Right renal cortex interstitium (tissue), 3 donors: ENCODE measurements around the gene M6PR. TPM values are rescaled to one million over a fixed set of nuclear protein-coding genes. Genes with fewer than 3 reads are reported as not detected.

ENCODE experiments used
- DNase-seq, 3 donors: peaks; one replicate each; pipeline ENCODE4 v3.0.0-alpha.2; 2013; ENCODE audit warnings: low read depth in 3 of 3, low spot score in 2 of 3
- polyA plus RNA-seq, 3 donors: library from polyadenylated mRNA; unstranded; fragments of 120-200 nt; gene quantifications; one replicate each; pipeline ENCODE4 v1.2.1, GENCODE V29; 2013; ENCODE audit not compliant: insufficient read length in 3 of 3

The M6PR gene
- polyA plus RNA-seq, result 100 to 1,000 TPM; 228 to 237 (median 229) TPM

GRCh38 chr12:8949342-8950220 lies at the start of gene M6PR:
Gene M6PR (minus strand): TSS chr12:8949645. CDS start chr12:8946404, 3,241 bp downstream.
- DNase-seq, result peak; percentile 89 to 91 (median 90)

GRCh38 chr12:8996682-8997405 lies 47.4 kb upstream of the M6PR start:
- DNase-seq, result no peak

- DNase-seq, result no peak
These were observed 45.8 kb upstream of the M6PR start for GRCh38 chr12:8995021-8995775.

GRCh38 chr12:8993827-8994226 lies 44.4 kb upstream of the M6PR start:
- DNase-seq, result no peak

- no peak for DNase-seq
These were observed 42.2 kb upstream of the M6PR start for GRCh38 chr12:8991371-8992345.

- no peak for DNase-seq
These were observed 40.0 kb upstream of the M6PR start, which contains the start of gene KLRG1 for GRCh38 chr12:8989413-8989812. Gene KLRG1 (plus strand): TSS chr12:8989546. CDS start chr12:8989636, 90 bp downstream.

GRCh38 chr12:8987685-8988084 lies 38.2 kb upstream of the M6PR start:
- no peak for DNase-seq

- DNase-seq, result no peak
These were observed 37.7 kb upstream of the M6PR start for GRCh38 chr12:8987163-8987562.

GRCh38 chr12:8985213-8985754 lies 35.8 kb upstream of the M6PR start:
- no peak for DNase-seq

GRCh38 chr12:8980137-8980536 lies 30.7 kb upstream of the M6PR start:
- DNase-seq, result no peak

- DNase-seq, result no peak
These were observed 21.0 kb upstream of the M6PR start for GRCh38 chr12:8970432-8970831.

- no peak for DNase-seq
These were observed 20.5 kb upstream of the M6PR start for GRCh38 chr12:8969861-8970411.

GRCh38 chr12:8968761-8969160 lies 19.3 kb upstream of the M6PR start:
- DNase-seq, result no peak

- DNase-seq, result no peak
These were observed 10.7 kb upstream of the M6PR start for GRCh38 chr12:8960176-8960575.

GRCh38 chr12:8958066-8958465 lies 8.6 kb upstream of the M6PR start:
- DNase-seq, result no peak

- DNase-seq, result no peak
These were observed 8.1 kb upstream of the M6PR start for GRCh38 chr12:8957561-8957960.

GRCh38 chr12:8956772-8957171 lies 7.3 kb upstream of the M6PR start:
- no peak for DNase-seq

- DNase-seq, result no peak
These were observed 6.6 kb upstream of the M6PR start for GRCh38 chr12:8956073-8956472.

GRCh38 chr12:8953773-8954402 lies 4.4 kb upstream of the M6PR start:
- no peak for DNase-seq
